Lung microvascular endothelial cell (primary cell): ENCODE data around the gene POC5. TPM values are rescaled to one million over a fixed set of nuclear protein-coding genes. Genes with fewer than 3 reads are reported as not detected.

Experiments used
- DNase-seq, 2 donors: peaks; one replicate each; pipeline versions ENCODE4 v3.0.0 to v3.0.0-alpha.2; 2010; ENCODE audit warnings: low read depth in 2 of 2
- total RNA-seq: library from RNA; depleted of rRNA; stranded (reverse); fragments of >200 nt; gene quantifications from 2 replicates; pipeline ENCODE4 v1.2.1, GENCODE V29; 2014

The POC5 gene
- total RNA-seq, 1 donor from 2014 or later = 8.3 TPM

DNA sequence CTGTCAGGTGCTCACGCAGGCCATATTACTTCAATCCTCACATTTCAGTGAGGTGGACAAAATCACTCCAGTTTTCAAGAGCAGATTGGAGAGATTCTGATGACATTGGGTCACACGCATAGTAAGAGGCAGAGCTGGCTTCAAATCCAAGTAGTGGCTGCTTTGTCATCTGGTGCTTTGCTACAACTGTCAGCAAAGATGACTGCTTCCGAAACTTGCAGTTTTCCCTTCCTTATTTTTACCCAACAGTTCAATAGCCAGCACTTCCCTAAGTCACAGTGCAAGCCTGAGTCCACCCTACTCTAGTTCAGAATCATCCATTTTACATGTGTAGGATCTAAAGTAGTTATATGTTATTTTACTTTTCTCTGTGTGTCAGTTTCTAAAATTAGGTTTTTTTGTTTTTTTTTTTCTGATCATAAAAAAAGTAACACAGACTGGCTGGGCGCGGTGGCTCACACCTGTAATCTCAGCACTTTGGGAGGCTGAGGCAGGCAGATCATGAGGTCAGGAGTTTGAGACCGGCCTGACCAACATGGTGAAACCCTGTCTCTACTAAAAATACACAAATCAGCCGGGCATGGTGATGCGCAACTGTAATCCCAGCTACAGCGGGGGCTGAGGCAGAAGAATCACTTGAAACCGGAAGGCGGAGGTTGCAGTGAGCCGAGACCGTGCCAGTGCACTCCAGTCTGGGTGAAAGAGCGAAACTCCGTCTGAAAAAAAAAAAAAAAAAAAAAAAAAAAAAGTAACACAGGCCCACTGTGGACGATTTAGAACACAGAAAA, 56.4 kb downstream of the POC5 start:
- no peak for DNase-seq

DNA sequence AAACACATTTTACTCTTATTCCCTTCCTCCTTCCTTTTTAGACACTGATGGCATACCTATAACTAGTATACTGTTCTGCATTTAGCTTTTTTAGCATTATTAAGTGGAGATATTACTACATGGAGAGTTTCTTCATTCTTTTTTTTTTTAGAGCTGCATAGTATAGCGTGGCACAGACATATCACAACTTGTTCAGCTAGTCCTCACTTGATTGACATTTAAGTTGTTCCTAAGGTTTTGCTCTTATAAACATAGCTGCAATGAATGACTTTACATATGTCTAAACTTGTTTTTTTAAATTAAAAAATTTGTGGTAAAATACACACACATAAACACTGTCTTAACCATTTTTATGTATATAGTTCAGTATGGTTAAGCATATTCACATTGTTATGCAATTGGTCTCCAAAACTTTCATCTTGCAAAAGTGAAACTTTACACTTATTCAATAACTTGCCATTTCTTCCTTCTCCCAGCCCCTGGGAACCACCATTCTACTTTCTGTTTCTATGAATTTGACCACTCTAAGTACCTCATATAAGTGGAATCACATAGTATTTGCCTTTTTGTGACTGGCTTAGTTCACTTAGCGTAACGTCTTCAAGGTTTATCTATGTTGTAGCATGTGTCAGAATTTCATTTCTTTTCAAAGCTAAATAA, 57.3 kb downstream of the POC5 start:
- DNase-seq = no peak

DNA sequence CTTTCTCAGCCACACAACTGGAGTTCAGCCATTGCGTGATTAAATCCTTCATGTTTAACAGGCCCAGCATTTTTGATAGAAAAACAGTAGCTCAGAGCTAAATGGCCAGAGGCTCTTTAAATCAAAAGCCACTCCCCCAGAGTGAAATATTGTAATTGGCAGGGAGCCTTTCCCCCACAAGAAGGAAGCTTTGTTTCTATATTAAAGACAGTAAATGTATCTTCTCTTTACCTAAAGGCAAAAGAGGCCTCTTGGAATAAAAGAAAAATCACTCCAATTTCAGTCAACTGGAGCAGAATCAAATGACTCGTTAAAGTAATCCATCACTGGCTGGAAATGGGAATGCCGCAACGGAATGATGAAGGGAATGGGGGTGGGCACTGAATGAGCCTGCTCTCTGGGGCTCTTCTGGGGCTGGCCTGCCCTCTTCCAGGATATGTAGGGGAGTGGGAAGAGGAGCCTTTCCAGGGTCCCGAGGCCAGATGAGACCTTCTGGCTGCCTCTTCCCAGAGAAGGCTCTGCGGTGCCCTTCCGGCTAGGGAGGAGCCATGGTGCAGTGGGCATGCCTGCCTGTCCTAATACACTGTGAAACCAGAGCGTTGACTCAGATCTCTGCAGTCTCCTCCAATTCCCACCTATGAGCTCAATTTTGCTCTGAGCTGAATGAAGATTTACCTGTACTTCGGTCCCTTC, 60.8 kb downstream of the POC5 start:
- DNase-seq = peak; percentile 49 to 63

DNA sequence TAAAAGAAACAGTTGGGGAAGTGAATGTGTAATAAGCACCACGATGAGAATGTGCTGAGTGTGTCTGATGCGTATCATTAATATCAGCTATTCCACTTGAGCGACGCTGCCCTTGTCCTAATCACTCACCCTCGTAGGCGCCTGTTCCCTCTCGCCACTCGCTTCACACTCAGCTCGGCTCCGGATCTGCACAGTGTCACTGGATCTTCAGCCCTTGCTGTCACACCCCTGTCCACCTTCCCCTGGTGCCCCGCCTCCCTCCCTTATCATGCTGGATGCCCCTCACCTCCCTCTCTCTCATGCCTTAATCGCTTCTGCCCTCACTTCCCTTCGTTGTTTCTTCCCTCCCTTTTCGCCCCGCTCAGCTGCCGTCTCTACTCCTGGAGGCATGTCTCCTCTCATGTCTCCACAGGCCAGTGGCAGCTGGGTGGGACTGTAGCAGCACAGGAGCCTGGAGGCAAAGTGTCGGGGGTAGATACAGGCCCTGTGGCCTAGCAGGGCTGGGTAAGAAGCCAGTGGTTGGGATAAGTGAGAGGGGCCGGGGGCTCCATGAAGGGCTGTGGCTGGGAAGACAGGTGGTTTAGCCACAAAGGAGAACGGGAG, 62.4 kb downstream of the POC5 start:
- no peak for DNase-seq

DNA sequence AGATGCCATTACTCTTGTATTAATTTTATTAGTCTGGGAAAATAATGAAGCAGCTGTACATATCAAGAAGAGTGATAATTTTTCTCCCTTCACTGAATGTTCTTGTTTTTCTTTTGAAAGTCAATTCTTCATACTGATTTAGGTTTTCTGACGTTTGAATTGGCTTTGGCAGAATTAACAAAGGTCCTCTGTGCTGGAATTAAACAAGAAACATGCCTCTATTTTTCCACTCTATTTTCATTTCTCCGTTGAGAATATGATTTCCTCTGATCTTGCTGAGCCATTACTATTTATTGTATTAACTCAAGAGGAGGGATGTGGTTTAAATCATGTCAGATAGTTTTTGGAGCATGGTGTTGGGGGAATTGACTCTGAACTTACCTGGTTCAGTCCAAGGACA, 63.7 kb downstream of the POC5 start:
- DNase-seq = no peak

DNA sequence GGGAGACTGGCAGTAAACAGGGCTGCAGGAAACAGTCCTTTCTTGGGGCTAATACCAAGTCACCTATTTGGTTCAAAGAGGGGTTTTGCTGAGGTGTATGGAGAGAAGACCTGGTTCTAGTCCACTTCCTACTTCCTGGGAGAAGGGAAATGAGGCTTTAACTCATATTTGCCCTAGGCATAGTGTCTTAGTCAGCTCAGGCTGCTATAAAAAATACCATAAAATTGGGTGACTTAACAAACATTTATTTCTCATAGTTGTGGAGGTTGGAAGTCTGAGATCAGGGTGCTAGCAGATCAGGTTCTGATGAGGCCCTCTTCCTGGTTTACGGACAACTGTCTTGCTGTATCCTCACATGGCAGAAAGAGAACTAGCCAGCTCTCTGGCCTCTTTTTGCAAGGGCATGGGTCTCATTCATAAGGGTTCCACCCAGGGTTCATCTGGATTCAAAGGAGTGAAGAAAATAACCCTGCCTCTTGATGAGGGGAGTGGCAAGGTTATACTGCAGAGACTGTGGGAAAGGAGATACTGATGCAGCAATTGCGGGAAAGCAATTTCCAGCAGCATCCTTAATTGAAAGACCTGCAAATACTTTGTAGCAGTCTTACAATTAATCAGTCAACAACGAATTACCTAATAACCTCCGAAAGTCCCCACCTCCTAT, 65.5 kb downstream of the POC5 start:
- no peak for DNase-seq

DNA sequence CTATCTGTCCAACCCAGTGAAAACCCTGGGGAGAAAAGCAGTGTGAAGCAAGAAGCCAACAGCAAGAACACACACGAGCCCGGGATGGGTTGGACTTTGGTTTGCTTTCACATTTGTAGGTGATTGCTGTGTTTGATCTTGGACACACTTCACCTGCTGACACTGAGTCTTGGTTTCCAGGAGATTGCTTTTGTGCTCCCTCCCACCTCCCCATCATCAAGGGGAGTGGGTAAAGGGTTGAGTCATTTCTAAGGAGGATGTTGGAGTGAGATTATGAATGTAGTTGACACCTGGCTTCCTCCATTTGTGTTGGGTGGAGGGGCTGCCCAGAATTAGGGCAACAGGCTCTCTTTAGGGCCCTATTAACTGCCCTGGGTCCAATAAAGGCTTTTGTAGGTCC, 68.5 kb downstream of the POC5 start:
- no peak for DNase-seq

DNA sequence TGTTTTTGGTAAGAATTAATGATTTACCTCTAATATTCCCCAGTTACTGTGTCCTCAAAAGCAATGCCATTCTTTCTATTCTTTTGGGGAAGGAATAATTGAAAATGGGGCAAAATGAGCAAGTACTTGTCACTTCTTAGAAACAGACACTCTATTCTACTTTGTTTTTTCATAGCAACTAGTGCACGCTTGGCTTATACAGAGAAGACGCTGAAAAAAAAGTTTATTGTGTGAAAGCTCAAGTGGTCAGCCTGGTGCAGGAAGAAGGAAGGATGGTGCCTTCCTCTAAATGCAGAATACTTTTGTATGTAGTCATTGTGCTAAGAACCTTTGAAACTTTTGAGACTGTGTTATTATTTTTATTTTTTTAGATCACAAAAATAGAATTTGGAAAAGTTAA, 76.4 kb downstream of the POC5 start:
- DNase-seq = peak in 1 of 2 donors; percentile 44

DNA sequence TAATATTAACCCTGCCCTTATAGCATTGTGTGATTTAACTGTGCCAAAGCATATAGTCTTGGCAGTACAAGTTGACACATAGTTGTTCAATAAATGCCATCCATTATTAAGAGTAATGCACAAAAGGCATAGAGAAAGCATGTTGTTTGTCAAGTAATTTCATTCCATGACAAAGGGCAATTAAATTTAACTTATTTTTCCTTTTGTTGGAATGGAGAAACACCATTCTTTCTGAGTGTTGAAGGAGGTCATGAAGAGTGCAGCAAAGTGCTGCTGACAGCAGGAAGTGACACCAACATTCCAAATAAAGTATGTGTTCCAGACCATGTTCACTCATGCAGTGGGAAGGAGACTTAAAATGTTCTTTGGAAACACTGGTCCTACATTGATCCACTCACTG, 76.8 kb downstream of the POC5 start:
- DNase-seq = peak; percentile 68 to 88

DNA sequence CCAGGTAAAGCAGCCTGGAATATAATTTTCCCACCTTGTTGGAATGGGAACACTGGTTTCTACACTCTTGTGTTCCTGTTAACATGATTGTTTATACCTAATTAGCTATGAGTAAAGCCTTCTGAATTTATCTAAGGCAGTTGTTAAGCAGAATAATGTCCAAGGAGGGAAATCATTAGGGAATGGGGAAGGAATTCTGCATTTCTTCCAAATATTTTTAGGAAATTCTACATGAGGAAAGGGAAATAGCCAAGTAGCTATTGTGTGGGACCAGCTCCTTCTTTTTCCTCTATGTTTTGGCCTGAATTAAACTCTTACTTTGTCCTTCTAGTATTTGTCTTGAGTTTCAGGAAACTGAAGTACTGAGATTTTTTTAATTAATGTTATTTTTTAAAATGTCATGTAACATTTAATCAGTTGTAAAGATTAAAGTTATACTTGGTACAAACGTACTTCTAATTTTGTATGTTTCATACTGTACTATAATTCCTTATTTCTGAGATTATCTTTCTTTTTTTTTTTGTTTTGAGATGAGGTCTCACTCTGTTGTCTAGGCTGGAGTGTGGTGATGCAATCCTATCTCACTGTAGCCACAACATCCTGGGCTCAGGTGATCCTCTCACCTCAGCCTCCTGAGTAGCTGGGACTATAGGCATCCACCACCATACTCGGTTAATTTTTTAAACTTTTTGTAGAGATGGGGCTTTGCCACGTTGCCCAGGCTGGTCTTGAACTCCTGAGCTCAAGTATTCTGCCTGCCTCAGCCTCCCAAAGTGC, 77.5 kb downstream of the POC5 start:
- DNase-seq = no peak

DNA sequence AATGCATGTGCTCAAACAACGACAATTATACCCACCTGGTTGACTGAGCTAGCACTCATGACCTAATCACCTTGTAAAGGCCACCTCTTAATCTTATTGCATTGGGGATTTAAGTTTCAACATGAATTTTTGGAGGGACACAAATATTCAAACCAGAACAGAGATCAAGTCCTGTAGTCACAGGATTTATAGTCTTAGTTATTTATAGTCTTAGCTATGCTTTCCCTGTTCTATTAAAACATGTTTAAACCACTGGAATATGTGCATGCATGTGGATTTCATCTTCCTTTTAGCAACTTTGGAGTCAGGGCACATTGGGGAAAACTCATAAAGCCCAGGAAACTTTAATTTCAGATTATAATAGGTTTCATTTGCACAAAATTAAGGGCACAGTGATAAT, 79.3 kb downstream of the POC5 start:
- DNase-seq = no peak

DNA sequence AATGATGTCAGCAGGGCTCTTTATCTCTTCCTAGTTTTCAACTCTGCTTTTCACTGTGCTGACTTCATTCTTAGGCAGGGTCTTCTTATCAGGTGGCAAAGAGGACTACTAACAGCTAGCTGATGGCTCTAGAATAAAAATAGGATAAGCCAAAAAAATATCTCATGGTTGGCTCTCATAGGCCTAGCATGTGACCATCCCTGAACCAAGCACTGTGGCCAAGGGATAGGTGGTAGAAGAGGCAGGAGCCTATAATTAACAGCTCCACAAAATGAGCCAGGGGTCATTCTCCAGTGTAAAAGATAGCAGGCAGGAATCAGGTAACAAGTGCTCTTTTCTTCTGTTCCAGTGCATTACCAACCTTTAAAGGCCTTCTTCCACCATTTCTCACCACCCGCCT, 84.9 kb downstream of the POC5 start:
- DNase-seq = no peak

DNA sequence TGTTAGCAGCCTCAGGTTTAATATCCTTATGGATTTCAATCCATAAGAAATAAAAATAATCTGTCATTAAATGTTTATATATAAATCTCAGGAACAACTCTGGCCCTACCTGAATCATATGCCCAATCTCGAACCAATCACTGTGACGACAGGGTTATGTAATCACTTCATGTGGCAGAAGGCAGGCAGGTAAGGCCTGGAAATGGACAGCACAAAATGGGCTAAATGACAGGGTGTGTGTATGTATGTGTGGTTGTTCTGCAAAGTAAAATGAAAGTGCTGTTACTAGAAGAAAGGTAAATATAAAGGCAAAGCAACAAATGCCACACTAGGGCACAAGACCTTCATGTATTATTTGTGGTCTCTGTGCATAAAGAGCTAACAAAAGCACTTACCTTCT, 86.4 kb downstream of the POC5 start:
- DNase-seq = no peak

DNA sequence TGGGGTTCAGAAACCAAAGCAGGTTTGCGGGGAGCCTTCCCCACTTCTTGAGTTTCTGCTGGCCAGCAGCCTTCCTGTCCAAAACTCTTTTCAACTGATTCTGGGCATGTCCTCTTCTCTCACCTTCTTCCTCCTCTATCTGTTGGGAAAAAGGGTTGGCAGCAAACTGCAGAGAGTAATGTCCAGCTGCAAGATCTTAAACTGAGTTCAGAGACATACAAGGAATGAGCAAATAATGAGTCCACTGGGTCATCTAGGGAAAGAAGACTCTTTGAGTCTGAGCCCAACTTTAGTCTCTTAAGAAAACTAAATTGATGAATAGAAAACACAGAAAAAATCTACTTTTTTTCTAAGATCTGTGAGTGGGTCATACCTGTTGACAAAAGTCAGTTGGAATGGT, 89.4 kb downstream of the POC5 start:
- no peak for DNase-seq

DNA sequence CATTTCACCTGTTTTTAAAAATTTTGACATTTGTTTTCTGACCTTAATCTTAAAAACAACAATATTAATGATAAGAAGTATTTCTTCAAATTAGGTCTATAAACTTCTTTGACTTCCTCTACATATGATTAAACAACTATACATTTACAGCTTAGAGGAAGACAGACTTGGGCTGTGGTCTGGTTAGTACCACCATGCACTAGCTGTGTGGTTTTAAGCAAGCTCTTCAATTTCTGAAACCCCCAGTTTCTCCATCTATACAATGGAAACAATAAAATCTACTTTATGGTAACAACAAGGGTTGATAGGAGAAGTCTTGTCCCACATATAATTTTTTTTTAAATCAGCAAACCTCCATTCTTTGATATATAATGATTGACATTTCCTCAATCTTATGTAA, 90.3 kb downstream of the POC5 start:
- DNase-seq = no peak

Other genes with a start within 250 kb of the POC5 start
- gene CERT1, start 205.8 kb downstream of the POC5 start, total RNA-seq = 19.6 and 40.5 TPM in 2 replicates
- gene POLK, start 205.5 kb downstream of the POC5 start, total RNA-seq = 16.3 and 30.0 TPM in 2 replicates
- 0.22 and 1.2 TPM in 2 replicates for gene ANKDD1B, start 106.0 kb downstream of the POC5 start, total RNA-seq